Measurements from ENCODE around the gene PDYN.

Gene PDYN

GRCh38 chr20:1961374-1961773 lies 32.5 kb downstream of the PDYN start:
- no peak overlapping the region for H3K4me3 ChIP-seq (ENCODE audit: low read length)
- no peaks in the 10 kb centered on the region for H3K36me3 ChIP-seq (ENCODE audit: control insufficient read depth, insufficient read depth, low read length)
- H3K27ac ChIP-seq (ENCODE audit: low read depth, low read length) = no peak overlapping the region
- no peak overlapping the region for H3K9ac ChIP-seq (ENCODE audit: low read length)
- H3K4me1 ChIP-seq (ENCODE audit: control insufficient read depth, insufficient read depth, low read length) = no peaks in the 10 kb centered on the region
- H3K27me3 ChIP-seq (ENCODE audit: control insufficient read depth, insufficient read depth, low read length) = no peaks in the 10 kb centered on the region

GRCh38 chr20:1959156-1959555 lies 34.7 kb downstream of the PDYN start:
- no peaks in the 10 kb centered on the region for H3K27me3 ChIP-seq (ENCODE audit: control insufficient read depth, insufficient read depth, low read length)
- no peaks in the 10 kb centered on the region for H3K36me3 ChIP-seq (ENCODE audit: control insufficient read depth, insufficient read depth, low read length)
- H3K4me1 ChIP-seq (ENCODE audit: control insufficient read depth, insufficient read depth, low read length) = no peaks in the 10 kb centered on the region
- no peak overlapping the region for H3K9ac ChIP-seq (ENCODE audit: low read length)
- no peak overlapping the region for H3K4me3 ChIP-seq (ENCODE audit: low read length)
- H3K27ac ChIP-seq (ENCODE audit: low read depth, low read length) = no peak overlapping the region

GRCh38 chr20:1958426-1958825 lies 35.4 kb downstream of the PDYN start:
- no peak overlapping the region for H3K27ac ChIP-seq (ENCODE audit: low read depth, low read length)
- no peak overlapping the region for H3K9ac ChIP-seq (ENCODE audit: low read length)
- no peaks in the 10 kb centered on the region for H3K36me3 ChIP-seq (ENCODE audit: control insufficient read depth, insufficient read depth, low read length)
- H3K4me1 ChIP-seq (ENCODE audit: control insufficient read depth, insufficient read depth, low read length) = no peaks in the 10 kb centered on the region
- no peaks in the 10 kb centered on the region for H3K27me3 ChIP-seq (ENCODE audit: control insufficient read depth, insufficient read depth, low read length)
- H3K4me3 ChIP-seq (ENCODE audit: low read length) = no peak overlapping the region

- Histone ChIP-seq H3K27ac (ENCODE audit: low read depth, low read length) (no peak overlapping the region), H3K4me1 (ENCODE audit: control insufficient read depth, insufficient read depth, low read length) (no peaks in the 10 kb centered on the region), H3K36me3 (ENCODE audit: control insufficient read depth, insufficient read depth, low read length) (no peaks in the 10 kb centered on the region), H3K4me3 (ENCODE audit: low read length) (no peak overlapping the region), H3K9ac (ENCODE audit: low read length) (no peak overlapping the region), H3K27me3 (ENCODE audit: control insufficient read depth, insufficient read depth, low read length) (no peaks in the 10 kb centered on the region)
Observed at GRCh38 chr20:1955217-1955616, 38.6 kb downstream of the PDYN start.

- H3K27ac ChIP-seq (ENCODE audit: low read depth, low read length) = no peak overlapping the region
- no peak overlapping the region for H3K9ac ChIP-seq (ENCODE audit: low read length)
- no peaks in the 10 kb centered on the region for H3K27me3 ChIP-seq (ENCODE audit: control insufficient read depth, insufficient read depth, low read length)
- H3K4me3 ChIP-seq (ENCODE audit: low read length) = no peak overlapping the region
- no peaks in the 10 kb centered on the region for H3K36me3 ChIP-seq (ENCODE audit: control insufficient read depth, insufficient read depth, low read length)
- no peaks in the 10 kb centered on the region for H3K4me1 ChIP-seq (ENCODE audit: control insufficient read depth, insufficient read depth, low read length)
Observed at GRCh38 chr20:1953621-1954020, 40.2 kb downstream of the PDYN start.

- no peaks in the 10 kb centered on the region for H3K4me1 ChIP-seq (ENCODE audit: control insufficient read depth, insufficient read depth, low read length)
- H3K27ac ChIP-seq (ENCODE audit: low read depth, low read length) = no peak overlapping the region
- H3K27me3 ChIP-seq (ENCODE audit: control insufficient read depth, insufficient read depth, low read length) = no peaks in the 10 kb centered on the region
- H3K36me3 ChIP-seq (ENCODE audit: control insufficient read depth, insufficient read depth, low read length) = no peaks in the 10 kb centered on the region
- H3K4me3 ChIP-seq (ENCODE audit: low read length) = no peak overlapping the region
- H3K9ac ChIP-seq (ENCODE audit: low read length) = no peak overlapping the region
Observed at GRCh38 chr20:1952737-1953530, 40.9 kb downstream of the PDYN start.

GRCh38 chr20:1951436-1952115 lies 42.3 kb downstream of the PDYN start:
- Histone ChIP-seq H3K27ac (ENCODE audit: low read depth, low read length) (no peak overlapping the region), H3K4me3 (ENCODE audit: low read length) (no peak overlapping the region), H3K4me1 (ENCODE audit: control insufficient read depth, insufficient read depth, low read length) (peaks cover 4% of the 10 kb centered on the region), H3K36me3 (ENCODE audit: control insufficient read depth, insufficient read depth, low read length) (no peaks in the 10 kb centered on the region), H3K9ac (ENCODE audit: low read length) (no peak overlapping the region), H3K27me3 (ENCODE audit: control insufficient read depth, insufficient read depth, low read length) (no peaks in the 10 kb centered on the region)

GRCh38 chr20:1950836-1951235 lies 43.0 kb downstream of the PDYN start:
- H3K36me3 ChIP-seq (ENCODE audit: control insufficient read depth, insufficient read depth, low read length) = no peaks in the 10 kb centered on the region

GRCh38 chr20:1949347-1950100 lies 44.3 kb downstream of the PDYN start:
- peaks cover 4% of the 10 kb centered on the region for H3K4me1 ChIP-seq (ENCODE audit: control insufficient read depth, insufficient read depth, low read length)
- no peak overlapping the region for H3K9ac ChIP-seq (ENCODE audit: low read length)
- no peak overlapping the region for H3K4me3 ChIP-seq (ENCODE audit: low read length)
- no peaks in the 10 kb centered on the region for H3K27me3 ChIP-seq (ENCODE audit: control insufficient read depth, insufficient read depth, low read length)
- H3K36me3 ChIP-seq (ENCODE audit: control insufficient read depth, insufficient read depth, low read length) = no peaks in the 10 kb centered on the region
- H3K27ac ChIP-seq (ENCODE audit: low read depth, low read length) = no peak overlapping the region

More at GRCh38 chr20:1950836-1951235, 43.0 kb downstream of the PDYN start:
- H3K27me3 ChIP-seq (ENCODE audit: control insufficient read depth, insufficient read depth, low read length) = no peaks in the 10 kb centered on the region
- no peak overlapping the region for H3K4me3 ChIP-seq (ENCODE audit: low read length)
- no peak overlapping the region for H3K9ac ChIP-seq (ENCODE audit: low read length)
- H3K27ac ChIP-seq (ENCODE audit: low read depth, low read length) = no peak overlapping the region
- H3K4me1 ChIP-seq (ENCODE audit: control insufficient read depth, insufficient read depth, low read length) = peaks cover 4% of the 10 kb centered on the region

- Histone ChIP-seq H3K9ac (ENCODE audit: low read length) (no peak overlapping the region), H3K4me1 (ENCODE audit: control insufficient read depth, insufficient read depth, low read length) (peaks cover 4% of the 10 kb centered on the region), H3K27ac (ENCODE audit: low read depth, low read length) (no peak overlapping the region), H3K4me3 (ENCODE audit: low read length) (peak overlapping the region; percentile 35), H3K27me3 (ENCODE audit: control insufficient read depth, insufficient read depth, low read length) (no peaks in the 10 kb centered on the region), H3K36me3 (ENCODE audit: control insufficient read depth, insufficient read depth, low read length) (no peaks in the 10 kb centered on the region)
Observed at GRCh38 chr20:1947535-1947846, 46.4 kb downstream of the PDYN start.

- Histone ChIP-seq H3K9ac (ENCODE audit: low read length) (no peak overlapping the region), H3K4me1 (ENCODE audit: control insufficient read depth, insufficient read depth, low read length) (peaks cover 4% of the 10 kb centered on the region)
Observed at GRCh38 chr20:1946762-1947534, 46.9 kb downstream of the PDYN start.

GRCh38 chr20:1946442-1946761 lies 47.5 kb downstream of the PDYN start:
- H3K4me1 ChIP-seq (ENCODE audit: control insufficient read depth, insufficient read depth, low read length) = peaks cover 4% of the 10 kb centered on the region
- peak overlapping the region; percentile 35 for H3K4me3 ChIP-seq (ENCODE audit: low read length)
- peak overlapping the region; percentile 38 for H3K27ac ChIP-seq (ENCODE audit: low read depth, low read length)

More at GRCh38 chr20:1946762-1947534, 46.9 kb downstream of the PDYN start:
- no peaks in the 10 kb centered on the region for H3K36me3 ChIP-seq (ENCODE audit: control insufficient read depth, insufficient read depth, low read length)
- H3K27ac ChIP-seq (ENCODE audit: low read depth, low read length) = peak overlapping the region; percentile 38
- H3K27me3 ChIP-seq (ENCODE audit: control insufficient read depth, insufficient read depth, low read length) = no peaks in the 10 kb centered on the region
- peak overlapping the region; percentile 35 for H3K4me3 ChIP-seq (ENCODE audit: low read length)

More at GRCh38 chr20:1946442-1946761, 47.5 kb downstream of the PDYN start:
- Histone ChIP-seq H3K9ac (ENCODE audit: low read length) (no peak overlapping the region), H3K27me3 (ENCODE audit: control insufficient read depth, insufficient read depth, low read length) (no peaks in the 10 kb centered on the region), H3K36me3 (ENCODE audit: control insufficient read depth, insufficient read depth, low read length) (no peaks in the 10 kb centered on the region)

All from rectal smooth muscle tissue (tissue), 1 donor.